ENCODE results near the gene LMLN. TPM values are rescaled to one million over a fixed set of nuclear protein-coding genes. Genes with fewer than 3 reads are reported as not detected.
"Not testable (repeated sequence)": the region's sequence is repeated elsewhere in the genome, so short reads cannot be mapped to it uniquely, and the experiment has no call there.

Gene LMLN
- total RNA-seq, 1 donor, result 3.4 TPM

- Histone ChIP-seq H3K9me3 (ENCODE audit: low read depth, low read length) (no peaks in the 10 kb centered on the region), H3K4me1 (ENCODE audit: insufficient read depth, low read length) (peaks cover 12% of the 10 kb centered on the region), H3K27me3 (ENCODE audit: insufficient read depth, low read length) (no peaks in the 10 kb centered on the region), H3K4me3 (ENCODE audit: low read length) (no peak overlapping the region)
Observed at GRCh38 chr3:198028718-198029117, 68.7 kb downstream of the LMLN start.

DNA sequence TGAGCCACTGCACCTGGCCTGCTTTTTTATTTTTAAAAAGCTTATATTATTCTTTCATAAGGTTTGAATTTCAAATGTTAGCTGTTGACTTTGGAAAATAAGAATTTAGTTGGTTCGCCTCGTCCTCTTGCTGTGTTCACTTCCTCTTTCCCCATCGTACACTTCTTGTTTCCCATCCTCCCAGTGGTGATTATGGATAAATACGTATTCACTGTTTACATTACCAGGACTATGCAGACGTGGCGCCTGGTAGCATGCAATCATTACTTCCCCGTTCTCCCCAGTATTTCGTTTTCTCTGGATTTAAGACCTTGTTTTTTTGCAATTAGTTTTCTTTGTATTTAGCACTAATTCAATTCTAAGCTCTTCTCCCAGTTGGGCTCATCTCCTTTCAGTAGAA, 70.1 kb downstream of the LMLN start:
- Histone ChIP-seq H3K4me3 (ENCODE audit: low read length) (no peak overlapping the region), H3K27me3 (ENCODE audit: insufficient read depth, low read length) (no peaks in the 10 kb centered on the region), H3K9me3 (ENCODE audit: low read depth, low read length) (no peaks in the 10 kb centered on the region), H3K4me1 (ENCODE audit: insufficient read depth, low read length) (peaks cover 12% of the 10 kb centered on the region)

GRCh38 chr3:198030726-198031125, 70.7 kb downstream of the LMLN start:
- Histone ChIP-seq H3K4me1 (ENCODE audit: insufficient read depth, low read length) (peaks cover 12% of the 10 kb centered on the region), H3K9me3 (ENCODE audit: low read depth, low read length) (no peaks in the 10 kb centered on the region), H3K4me3 (ENCODE audit: low read length) (no peak overlapping the region), H3K27me3 (ENCODE audit: insufficient read depth, low read length) (no peaks in the 10 kb centered on the region)

- H3K4me1 ChIP-seq (ENCODE audit: insufficient read depth, low read length), result peaks cover 12% of the 10 kb centered on the region
- no peaks in the 10 kb centered on the region for H3K27me3 ChIP-seq (ENCODE audit: insufficient read depth, low read length)
- no peak overlapping the region for H3K4me3 ChIP-seq (ENCODE audit: low read length)
- no peaks in the 10 kb centered on the region for H3K9me3 ChIP-seq (ENCODE audit: low read depth, low read length)
Observed at GRCh38 chr3:198032039-198032936, 72.3 kb downstream of the LMLN start.

- H3K4me1 ChIP-seq (ENCODE audit: insufficient read depth, low read length), result no peaks in the 10 kb centered on the region
- no peaks in the 10 kb centered on the region for H3K9me3 ChIP-seq (ENCODE audit: low read depth, low read length)
- H3K4me3 ChIP-seq (ENCODE audit: low read length), result no peak overlapping the region
- no peaks in the 10 kb centered on the region for H3K27me3 ChIP-seq (ENCODE audit: insufficient read depth, low read length)
Observed at GRCh38 chr3:198043119-198043518, 83.1 kb downstream of the LMLN start.

GRCh38 chr3:198046120-198046857, 86.3 kb downstream of the LMLN start:
- H3K4me1 ChIP-seq (ENCODE audit: insufficient read depth, low read length), result no peaks in the 10 kb centered on the region
- H3K27me3 ChIP-seq (ENCODE audit: insufficient read depth, low read length), result no peaks in the 10 kb centered on the region
- no peaks in the 10 kb centered on the region for H3K9me3 ChIP-seq (ENCODE audit: low read depth, low read length)
- no peak overlapping the region for H3K4me3 ChIP-seq (ENCODE audit: low read length)

DNA sequence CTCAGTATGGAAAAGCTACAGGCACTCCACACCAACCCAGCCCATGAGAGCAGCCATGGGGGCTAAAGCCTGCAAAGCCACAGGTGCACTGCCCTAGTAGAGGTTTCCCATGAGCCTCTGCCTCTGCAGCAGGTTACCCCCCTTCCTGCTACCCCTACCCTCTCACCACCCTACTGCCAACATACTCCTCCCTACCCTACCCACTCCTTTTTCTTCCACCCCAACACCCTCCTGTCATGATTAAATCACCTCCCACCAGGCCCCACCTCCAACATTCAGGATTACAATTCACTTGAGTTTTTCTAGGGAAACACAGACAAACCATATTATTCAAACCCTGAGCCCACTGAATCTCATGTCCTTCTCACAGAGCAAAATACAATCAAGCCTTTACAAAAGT, 88.4 kb downstream of the LMLN start:
- Histone ChIP-seq H3K4me3 (ENCODE audit: low read length) (no peak overlapping the region), H3K27me3 (ENCODE audit: insufficient read depth, low read length) (no peaks in the 10 kb centered on the region), H3K4me1 (ENCODE audit: insufficient read depth, low read length) (no peaks in the 10 kb centered on the region), H3K9me3 (ENCODE audit: low read depth, low read length) (no peaks in the 10 kb centered on the region)

DNA sequence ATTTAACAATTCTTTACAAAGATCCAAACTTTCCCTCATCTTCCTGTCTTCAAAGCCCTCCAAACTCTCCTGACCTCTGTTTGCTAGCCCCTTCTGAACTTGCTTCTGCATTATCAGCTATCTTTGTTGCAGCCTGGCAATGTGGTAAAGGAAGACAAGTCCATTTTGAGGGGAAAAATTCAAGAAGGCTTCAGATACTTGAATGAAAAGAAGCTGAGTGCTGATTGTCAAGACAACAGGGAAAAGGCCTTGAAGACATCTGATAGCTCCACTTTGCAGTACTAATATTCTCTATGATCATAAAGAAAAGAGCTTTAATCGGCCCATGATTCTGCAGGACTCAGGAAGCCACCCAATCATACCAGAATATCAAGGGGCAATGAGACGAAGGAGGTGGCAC, 91.8 kb downstream of the LMLN start:
- Histone ChIP-seq H3K27me3 (ENCODE audit: insufficient read depth, low read length) (no peaks in the 10 kb centered on the region), H3K4me1 (ENCODE audit: insufficient read depth, low read length) (no peaks in the 10 kb centered on the region), H3K9me3 (ENCODE audit: low read depth, low read length) (no peaks in the 10 kb centered on the region), H3K4me3 (ENCODE audit: low read length) (no peak overlapping the region)

DNA sequence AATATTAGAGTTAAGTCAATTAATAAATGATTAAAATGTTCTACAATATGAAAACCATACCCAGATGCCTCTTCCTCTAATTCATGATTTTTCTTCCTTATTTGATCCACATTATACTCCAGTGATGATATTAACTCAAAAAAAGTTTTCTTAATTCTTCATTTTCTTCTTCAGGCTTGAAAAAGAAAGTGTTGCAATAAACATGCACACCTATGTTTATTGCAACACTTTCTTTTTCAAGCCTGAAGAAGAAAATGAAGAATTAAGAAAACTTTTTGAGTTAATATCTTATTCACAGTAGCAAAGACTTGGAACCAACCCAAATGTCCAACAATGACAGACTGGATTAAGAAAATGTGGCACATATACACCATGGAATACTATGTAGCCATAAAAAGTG, 93.4 kb downstream of the LMLN start:
- not testable (repeated sequence) for H3K4me1 ChIP-seq (ENCODE audit: insufficient read depth, low read length); H3K27me3 ChIP-seq (ENCODE audit: insufficient read depth, low read length); H3K9me3 ChIP-seq (ENCODE audit: low read depth, low read length); H3K4me3 ChIP-seq (ENCODE audit: low read length)

DNA sequence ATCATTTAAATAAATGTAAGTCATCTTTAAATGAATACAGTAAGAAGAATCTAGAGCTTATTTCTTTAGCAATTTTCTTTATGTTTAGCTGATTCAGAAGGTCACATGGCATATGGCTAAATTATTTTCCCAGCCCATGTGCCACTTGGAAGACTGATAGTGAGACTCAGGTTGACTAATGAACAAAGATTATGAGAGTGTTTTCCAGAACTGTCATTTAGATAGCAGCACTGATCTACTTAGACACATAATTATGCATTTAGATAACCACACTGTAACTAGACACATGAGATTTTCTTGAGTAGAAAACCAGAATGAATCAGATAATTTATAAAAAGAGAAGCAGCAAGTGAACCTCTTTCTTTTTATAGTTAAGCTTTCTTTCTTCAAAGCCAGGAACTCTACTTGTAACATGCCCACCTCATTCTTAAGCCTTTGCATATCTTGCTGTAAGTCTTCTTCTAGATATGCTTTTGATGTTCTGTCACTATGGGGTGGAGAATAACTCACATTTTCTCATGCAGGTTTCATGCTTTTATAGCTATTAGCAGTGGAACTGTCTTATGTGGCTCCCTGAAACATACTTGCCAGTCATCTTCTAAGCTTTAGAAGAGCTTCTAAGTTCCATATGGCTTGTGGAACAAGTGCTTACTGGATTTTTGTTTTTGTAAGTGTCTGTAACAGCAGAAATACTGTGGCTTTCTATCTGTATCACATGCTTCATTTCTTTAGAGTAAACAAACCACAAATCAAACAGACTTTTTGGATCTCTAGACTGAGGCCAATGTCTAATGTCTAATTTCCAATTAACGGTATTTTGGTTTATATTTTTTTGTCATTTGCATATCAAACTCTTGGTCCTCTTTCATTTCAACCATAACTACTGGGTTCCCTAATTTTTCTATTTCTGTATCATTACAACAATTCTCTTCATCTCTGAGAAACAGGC, 101.4 kb downstream of the LMLN start:
- Histone ChIP-seq H3K4me3 (ENCODE audit: low read length) (no peak overlapping the region), H3K9me3 (ENCODE audit: low read depth, low read length) (no peaks in the 10 kb centered on the region), H3K27me3 (ENCODE audit: insufficient read depth, low read length) (no peaks in the 10 kb centered on the region), H3K4me1 (ENCODE audit: insufficient read depth, low read length) (no peaks in the 10 kb centered on the region)

GRCh38 chr3:198062068-198062465, 102.0 kb downstream of the LMLN start:
- Histone ChIP-seq H3K27me3 (ENCODE audit: insufficient read depth, low read length) (no peaks in the 10 kb centered on the region), H3K4me1 (ENCODE audit: insufficient read depth, low read length) (peaks cover under 1% of the 10 kb centered on the region), H3K9me3 (ENCODE audit: low read depth, low read length) (no peaks in the 10 kb centered on the region), H3K4me3 (ENCODE audit: low read length) (no peak overlapping the region)

- Histone ChIP-seq H3K4me3 (ENCODE audit: low read length) (no peak overlapping the region), H3K4me1 (ENCODE audit: insufficient read depth, low read length) (peaks cover 4% of the 10 kb centered on the region), H3K9me3 (ENCODE audit: low read depth, low read length) (no peaks in the 10 kb centered on the region), H3K27me3 (ENCODE audit: insufficient read depth, low read length) (no peaks in the 10 kb centered on the region)
Observed at GRCh38 chr3:198064420-198064819, 104.4 kb downstream of the LMLN start.

- H3K9me3 ChIP-seq (ENCODE audit: low read depth, low read length), result no peaks in the 10 kb centered on the region
Observed at GRCh38 chr3:198065897-198066296, 105.9 kb downstream of the LMLN start.

GRCh38 chr3:198067416-198067815, 107.4 kb downstream of the LMLN start:
- Histone ChIP-seq H3K4me1 (ENCODE audit: insufficient read depth, low read length) (peaks cover 4% of the 10 kb centered on the region), H3K4me3 (ENCODE audit: low read length) (no peak overlapping the region), H3K27me3 (ENCODE audit: insufficient read depth, low read length) (no peaks in the 10 kb centered on the region), H3K9me3 (ENCODE audit: low read depth, low read length) (no peaks in the 10 kb centered on the region)

More at GRCh38 chr3:198065897-198066296, 105.9 kb downstream of the LMLN start:
- no peak overlapping the region for H3K4me3 ChIP-seq (ENCODE audit: low read length)
- no peaks in the 10 kb centered on the region for H3K27me3 ChIP-seq (ENCODE audit: insufficient read depth, low read length)
- peaks cover 4% of the 10 kb centered on the region for H3K4me1 ChIP-seq (ENCODE audit: insufficient read depth, low read length)

DNA sequence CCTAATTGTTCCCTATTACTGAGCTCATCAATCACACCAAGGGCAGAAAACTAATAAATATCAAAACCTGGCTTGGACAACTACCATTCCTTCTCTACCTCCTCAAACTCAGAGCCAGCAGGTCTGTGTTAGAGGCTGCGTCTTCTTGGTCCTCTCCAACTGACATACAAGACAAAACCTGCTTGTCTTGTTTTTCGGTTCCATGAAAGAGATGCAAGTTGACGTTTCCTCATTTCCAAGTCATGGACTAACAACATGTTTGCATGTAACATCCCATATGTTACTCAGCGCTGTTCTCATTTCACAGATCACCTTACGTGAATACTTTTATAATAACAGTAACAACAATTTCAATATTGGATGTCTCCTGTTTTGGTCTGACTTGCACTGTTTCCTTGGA, 110.9 kb downstream of the LMLN start:
- peaks cover 4% of the 10 kb centered on the region for H3K27me3 ChIP-seq (ENCODE audit: insufficient read depth, low read length)
- H3K4me3 ChIP-seq (ENCODE audit: low read length), result no peak overlapping the region
- H3K4me1 ChIP-seq (ENCODE audit: insufficient read depth, low read length), result peaks cover 4% of the 10 kb centered on the region
- H3K9me3 ChIP-seq (ENCODE audit: low read depth, low read length), result no peaks in the 10 kb centered on the region

All from mononuclear cell (primary cell).